C4-2B (cell line): ENCODE results near the gene CAPN13.
A peak's percentile ranks its signal among the peaks of the same experiment; 100 is the strongest.

Source experiments
- H3K27ac ChIP-seq: fragments of 450-650 bp; 2 replicates; pipeline ENCODE4 v1.5.1; 2017
- ZFX ChIP-seq: fragments of 450-650 bp; IDR thresholded peaks from 2 replicates; pipeline ENCODE4 v1.6.1; 2017
- TF ChIP-seq, protein P1 (sequence below): fragments of 450-650 bp; conservative IDR thresholded peaks from 2 replicates; pipeline ENCODE4 v1.5.1; 2017; ENCODE audit warnings: mild to moderate bottlenecking

CAPN13 gene

DNA sequence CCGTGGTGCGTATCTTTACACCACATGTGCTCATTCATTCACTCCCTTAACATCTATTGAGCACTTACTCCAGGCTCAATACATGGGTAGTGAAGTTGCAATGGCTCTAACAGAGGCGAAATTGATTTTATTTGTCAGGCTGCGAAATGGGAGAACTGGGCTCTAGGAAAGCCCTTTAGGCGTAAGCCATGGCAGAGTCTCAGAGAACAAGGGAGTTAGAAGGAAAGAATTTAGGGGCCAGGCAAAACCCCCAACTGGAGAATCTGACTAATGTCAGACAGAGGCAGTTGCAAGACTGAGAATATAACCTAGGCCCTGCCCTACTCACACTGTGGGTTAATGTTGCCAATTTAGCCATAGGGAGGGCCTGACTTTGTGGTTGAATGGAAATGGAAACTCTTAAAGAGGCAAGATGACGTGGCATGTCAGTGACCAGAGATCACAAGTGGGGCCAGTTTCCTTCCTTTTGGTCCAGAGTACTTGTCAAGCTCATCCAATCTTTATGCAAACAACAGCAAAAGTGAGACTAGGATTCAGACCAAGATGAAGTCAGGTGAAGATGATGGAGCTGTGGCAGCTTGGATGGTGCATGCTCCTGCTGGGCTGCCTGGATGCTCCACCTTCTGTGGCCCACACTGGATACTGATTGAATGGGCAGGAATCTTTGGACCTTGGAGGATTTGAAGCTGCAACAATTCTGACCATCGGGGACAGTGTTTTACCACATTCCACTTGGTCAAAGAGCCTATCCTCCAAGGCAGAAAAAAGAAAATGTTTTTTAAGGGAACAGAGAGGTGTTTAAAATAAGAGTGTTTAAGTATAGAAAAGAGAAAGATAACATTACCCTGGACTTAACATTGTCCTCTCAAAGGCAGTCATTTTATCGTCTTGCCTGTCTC is 92.2 kb downstream of the CAPN13 start:
- H3K27ac ChIP-seq = no peak overlapping the region
- no peak for TF ChIP-seq ZFX
- TF ChIP-seq, protein P1, sequence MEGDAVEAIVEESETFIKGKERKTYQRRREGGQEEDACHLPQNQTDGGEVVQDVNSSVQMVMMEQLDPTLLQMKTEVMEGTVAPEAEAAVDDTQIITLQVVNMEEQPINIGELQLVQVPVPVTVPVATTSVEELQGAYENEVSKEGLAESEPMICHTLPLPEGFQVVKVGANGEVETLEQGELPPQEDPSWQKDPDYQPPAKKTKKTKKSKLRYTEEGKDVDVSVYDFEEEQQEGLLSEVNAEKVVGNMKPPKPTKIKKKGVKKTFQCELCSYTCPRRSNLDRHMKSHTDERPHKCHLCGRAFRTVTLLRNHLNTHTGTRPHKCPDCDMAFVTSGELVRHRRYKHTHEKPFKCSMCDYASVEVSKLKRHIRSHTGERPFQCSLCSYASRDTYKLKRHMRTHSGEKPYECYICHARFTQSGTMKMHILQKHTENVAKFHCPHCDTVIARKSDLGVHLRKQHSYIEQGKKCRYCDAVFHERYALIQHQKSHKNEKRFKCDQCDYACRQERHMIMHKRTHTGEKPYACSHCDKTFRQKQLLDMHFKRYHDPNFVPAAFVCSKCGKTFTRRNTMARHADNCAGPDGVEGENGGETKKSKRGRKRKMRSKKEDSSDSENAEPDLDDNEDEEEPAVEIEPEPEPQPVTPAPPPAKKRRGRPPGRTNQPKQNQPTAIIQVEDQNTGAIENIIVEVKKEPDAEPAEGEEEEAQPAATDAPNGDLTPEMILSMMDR = no peak

DNA sequence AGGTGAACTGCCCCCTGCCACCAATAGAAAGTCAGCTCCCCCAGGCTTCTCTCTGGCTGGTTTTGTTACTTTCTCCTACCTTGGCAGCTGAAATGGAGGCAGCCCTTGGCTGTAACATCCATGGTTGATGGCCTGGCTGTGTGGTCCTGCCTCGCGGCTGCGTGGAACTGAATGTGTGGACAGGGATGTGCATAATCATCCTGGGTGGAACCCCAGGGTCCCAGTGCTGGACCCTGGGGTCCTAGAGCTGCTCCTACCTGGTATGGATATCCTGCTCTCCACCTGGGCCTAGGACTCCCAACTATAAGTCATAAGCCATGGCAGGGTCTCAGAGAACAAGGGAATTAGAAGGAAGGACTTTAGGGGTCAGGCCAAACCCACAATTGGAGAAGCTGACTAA is 93.5 kb downstream of the CAPN13 start:
- no peak overlapping the region for H3K27ac ChIP-seq
- TF ChIP-seq, protein P1 = no peak
- TF ChIP-seq ZFX = no peak

DNA sequence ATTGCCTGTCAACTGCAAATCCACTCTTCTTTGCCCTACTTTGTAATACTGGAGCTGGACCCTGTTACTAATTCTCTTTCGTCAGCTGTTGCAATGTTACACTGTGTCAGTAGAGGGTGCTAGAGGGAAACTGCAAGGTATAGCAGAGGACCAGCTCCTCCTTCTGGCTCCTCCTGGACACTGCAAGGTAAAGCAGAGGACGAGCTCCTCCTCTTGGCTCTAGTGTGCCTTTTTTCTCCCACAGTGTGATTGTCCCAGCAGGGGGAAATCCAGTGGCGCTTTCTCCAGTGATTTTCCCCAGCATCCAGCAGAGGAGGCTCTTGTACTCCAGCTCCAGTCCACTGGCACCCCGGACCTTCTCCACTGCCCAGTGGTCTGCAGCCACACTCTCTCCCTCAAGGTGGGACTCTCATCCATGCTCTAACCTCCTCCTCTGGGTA is 95.6 kb downstream of the CAPN13 start:
- H3K27ac ChIP-seq = no peak overlapping the region
- TF ChIP-seq, protein P1 = peak; percentile 99
- no peak for TF ChIP-seq ZFX

DNA sequence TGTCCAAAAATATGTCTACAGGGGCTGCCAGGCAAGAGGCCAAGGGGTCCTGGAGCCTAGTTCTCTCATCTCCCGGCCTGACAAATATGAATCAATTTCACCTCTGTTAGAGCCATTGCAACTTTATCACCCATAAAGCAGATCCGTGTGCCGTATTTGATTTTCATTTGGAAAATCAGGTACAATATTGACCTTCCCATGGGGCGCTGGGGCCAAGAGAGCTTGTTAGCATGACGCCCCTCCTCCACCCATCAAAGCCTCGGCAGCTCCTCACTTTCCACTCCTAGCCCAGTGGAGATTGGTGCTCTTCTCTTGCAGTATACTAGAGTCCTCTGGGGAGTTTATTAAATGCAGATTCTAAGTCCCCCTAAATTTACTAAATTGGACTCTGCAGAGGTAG is 96.8 kb downstream of the CAPN13 start:
- TF ChIP-seq, protein P1 = no peak
- TF ChIP-seq ZFX = no peak
- no peak overlapping the region for H3K27ac ChIP-seq

DNA sequence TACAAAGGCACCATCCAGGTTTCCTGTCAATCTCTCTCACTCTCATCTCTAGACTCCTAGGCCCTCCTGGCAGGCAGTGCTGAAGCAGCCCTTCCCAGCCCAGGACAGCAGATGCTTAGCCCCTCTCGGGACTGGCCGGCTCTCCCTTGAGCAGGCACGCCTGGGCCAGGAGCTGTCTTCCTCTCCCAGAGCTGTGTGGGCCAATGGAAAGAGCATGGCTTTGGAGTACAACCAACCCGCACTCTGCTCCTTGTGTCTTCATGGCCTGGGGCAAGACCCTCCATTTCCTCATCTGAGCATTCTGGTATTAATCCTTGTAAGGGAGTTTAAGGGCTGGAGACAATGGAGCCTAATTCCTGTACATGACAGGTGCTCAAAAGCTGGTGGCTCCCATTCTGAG is 97.2 kb downstream of the CAPN13 start:
- no peak for TF ChIP-seq ZFX
- TF ChIP-seq, protein P1 = no peak
- no peak overlapping the region for H3K27ac ChIP-seq

DNA sequence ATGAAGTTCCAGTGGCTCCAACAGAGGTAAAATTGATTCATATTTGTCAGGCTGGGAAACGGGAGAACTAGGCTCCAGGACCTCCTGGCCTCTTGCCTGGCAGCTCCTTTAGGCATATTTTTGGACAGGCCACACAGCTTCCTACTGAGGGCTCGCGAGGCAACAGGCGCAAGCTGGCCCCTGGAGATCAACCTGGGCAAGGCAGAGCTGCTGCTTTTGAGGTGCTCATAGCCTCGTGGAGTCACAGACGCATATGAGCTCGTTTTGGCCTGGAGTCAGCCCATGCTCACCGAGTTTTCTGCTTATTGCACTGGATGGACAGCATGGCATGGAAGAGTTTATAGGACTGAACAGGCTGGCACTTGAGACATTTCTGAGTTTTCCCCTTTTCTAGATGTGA is 97.7 kb downstream of the CAPN13 start:
- H3K27ac ChIP-seq = no peak overlapping the region
- no peak for TF ChIP-seq ZFX
- TF ChIP-seq, protein P1 = no peak

DNA sequence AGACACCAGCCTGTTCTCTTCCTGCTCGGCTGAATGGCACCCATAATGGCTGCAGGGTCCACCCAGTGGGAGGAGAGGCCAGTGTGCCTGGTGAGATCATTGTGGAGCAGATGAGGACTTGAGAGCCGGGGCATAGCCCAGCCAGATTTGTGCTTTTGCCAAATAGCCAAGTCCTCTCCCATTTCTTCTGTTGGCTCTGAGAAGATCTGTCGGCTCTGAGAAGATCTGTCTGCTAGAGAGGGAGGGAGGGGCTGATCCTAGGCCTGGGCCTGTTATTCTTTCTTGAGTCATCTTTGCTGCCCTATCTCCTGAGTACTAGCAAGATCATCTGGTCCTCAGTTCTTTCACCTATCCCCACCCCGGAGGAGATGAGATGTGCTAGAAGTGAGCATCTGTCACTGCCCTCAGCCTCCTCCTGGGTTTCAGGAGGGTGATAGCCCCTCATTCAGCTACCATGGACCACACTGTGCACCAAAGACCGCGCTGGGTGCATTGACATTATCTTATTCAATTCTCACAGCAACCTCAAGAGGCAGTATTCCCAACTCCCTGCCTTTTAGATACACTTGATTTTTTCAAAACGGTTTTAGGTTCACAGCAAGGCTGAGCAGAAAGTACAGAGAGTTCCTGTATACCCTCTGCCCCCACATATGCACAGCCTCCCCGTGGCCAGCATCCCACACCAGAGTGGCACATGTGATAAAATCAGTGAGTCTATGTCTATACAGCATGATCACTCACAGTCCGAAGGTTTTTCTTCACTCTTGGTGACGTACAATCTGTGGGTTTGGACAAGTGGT is 98.6 kb downstream of the CAPN13 start:
- H3K27ac ChIP-seq = no peak overlapping the region
- TF ChIP-seq, protein P1 = peak; percentile 55
- TF ChIP-seq ZFX = no peak
